ENCODE data around the gene DPP6. TPM values are rescaled to one million over a fixed set of nuclear protein-coding genes. Genes with fewer than 3 reads are reported as not detected.

DPP6 gene
- total and polyA plus RNA-seq, 9 of the 15 experiments (the other 6 are each of a cell fraction or from before 2014, with no cell fraction given) = not detected

GRCh38 chr7:154332811-154333580 lies 280.8 kb downstream of the DPP6 start:
- under 1% methylated on average over 15 of the region's 15 CpGs for WGBS (ENCODE audit: insufficient coverage, low coverage, missing lambda C conversion rate)
- H3K9me1 ChIP-seq (ENCODE audit: control insufficient read depth, insufficient read depth, low read length) = no peaks in the 10 kb centered on the region
- CTCF ChIA-PET (ENCODE audit: low intra/inter-chr PET ratio) = no interaction called here
- intact Hi-C loops (cut with micrococcal nuclease) = no loop called here
- H3K36me3 ChIP-seq (ENCODE audit: control insufficient read depth, insufficient read depth, low read length) = no peaks in the 10 kb centered on the region
- H3K4me1 ChIP-seq (replicated peaks in 1 of 2; ENCODE audit: control insufficient read depth in 2 of 2, insufficient read depth in 2 of 2, low read length in 2 of 2) = no peaks in the 10 kb centered on the region
- FAIRE-seq (no peak), DNase-seq (ENCODE audit: extremely low read depth in 1 of 4, low spot score in 3 of 4) (no peak), ATAC-seq (no peak)
- H4K20me1 ChIP-seq (replicated peaks; ENCODE audit: control insufficient read depth, insufficient read depth, low read length) = no peaks in the 10 kb centered on the region
- H3K27me3 ChIP-seq (ENCODE audit: control insufficient read depth in 2 of 2, insufficient read depth in 2 of 2, low read length in 2 of 2) = peaks cover 16 to 40% of the 10 kb centered on the region in 2 experiments
- no peak overlapping the region for H3K27ac ChIP-seq (ENCODE audit: extremely low read depth, low read depth, low read length)
- POLR2A ChIA-PET = no interaction called here
- no peak overlapping the region for H2AFZ ChIP-seq (ENCODE audit: low read depth, low read length)
- no peak overlapping the region for H3K4me2 ChIP-seq (ENCODE audit: insufficient read depth, low read length)
- H3K9me3 ChIP-seq (replicated peaks; ENCODE audit: control insufficient read depth, insufficient read depth, low read depth, low read length) = no peaks in the 10 kb centered on the region
- no peak overlapping the region for H3K4me3 ChIP-seq
- in situ Hi-C loops (cut with MboI) = no loop called here
- H3K79me2 ChIP-seq (ENCODE audit: control insufficient read depth, insufficient read depth, low read length) = no peaks in the 10 kb centered on the region
- no peak overlapping the region for H3K9ac ChIP-seq (ENCODE audit: insufficient read depth in 1 of 2, low read depth in 2 of 2, low read length in 2 of 2)
- BruUV-seq (replicated peaks) = no TSS peak
- no peak for TF ChIP-seq DLX4 (CRISPR knock-in tag; IDR thresholded peaks at IDR 0.05)
- TF ChIP-seq, protein P1, sequence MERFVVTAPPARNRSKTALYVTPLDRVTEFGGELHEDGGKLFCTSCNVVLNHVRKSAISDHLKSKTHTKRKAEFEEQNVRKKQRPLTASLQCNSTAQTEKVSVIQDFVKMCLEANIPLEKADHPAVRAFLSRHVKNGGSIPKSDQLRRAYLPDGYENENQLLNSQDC (CRISPR knock-in tag; IDR thresholded peaks at IDR 0.05) = no peak
- TF ChIP-seq, protein P2, sequence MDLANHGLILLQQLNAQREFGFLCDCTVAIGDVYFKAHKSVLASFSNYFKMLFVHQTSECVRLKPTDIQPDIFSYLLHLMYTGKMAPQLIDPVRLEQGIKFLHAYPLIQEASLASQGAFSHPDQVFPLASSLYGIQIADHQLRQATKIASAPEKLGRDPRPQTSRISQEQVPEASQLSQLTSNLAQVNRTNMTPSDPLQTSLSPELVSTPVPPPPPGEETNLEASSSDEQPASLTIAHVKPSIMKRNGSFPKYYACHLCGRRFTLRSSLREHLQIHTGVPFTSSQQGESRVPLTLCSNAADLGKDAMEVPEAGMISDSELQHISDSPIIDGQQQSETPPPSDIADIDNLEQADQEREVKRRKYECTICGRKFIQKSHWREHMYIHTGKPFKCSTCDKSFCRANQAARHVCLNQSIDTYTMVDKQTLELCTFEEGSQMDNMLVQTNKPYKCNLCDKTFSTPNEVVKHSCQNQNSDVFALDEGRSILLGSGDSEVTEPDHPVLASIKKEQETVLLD (IDR thresholded peaks at IDR 0.05) = no peak
- TF ChIP-seq, protein P3, sequence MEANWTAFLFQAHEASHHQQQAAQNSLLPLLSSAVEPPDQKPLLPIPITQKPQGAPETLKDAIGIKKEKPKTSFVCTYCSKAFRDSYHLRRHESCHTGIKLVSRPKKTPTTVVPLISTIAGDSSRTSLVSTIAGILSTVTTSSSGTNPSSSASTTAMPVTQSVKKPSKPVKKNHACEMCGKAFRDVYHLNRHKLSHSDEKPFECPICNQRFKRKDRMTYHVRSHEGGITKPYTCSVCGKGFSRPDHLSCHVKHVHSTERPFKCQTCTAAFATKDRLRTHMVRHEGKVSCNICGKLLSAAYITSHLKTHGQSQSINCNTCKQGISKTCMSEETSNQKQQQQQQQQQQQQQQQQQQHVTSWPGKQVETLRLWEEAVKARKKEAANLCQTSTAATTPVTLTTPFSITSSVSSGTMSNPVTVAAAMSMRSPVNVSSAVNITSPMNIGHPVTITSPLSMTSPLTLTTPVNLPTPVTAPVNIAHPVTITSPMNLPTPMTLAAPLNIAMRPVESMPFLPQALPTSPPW (CRISPR knock-in tag; IDR thresholded peaks at IDR 0.05) = no peak
- TF ChIP-seq FOXJ3 (CRISPR knock-in tag; IDR thresholded peaks at IDR 0.05) = no peak
- no peak for TF ChIP-seq ZNF408 (CRISPR knock-in tag; IDR thresholded peaks at IDR 0.05; ENCODE audit: low read depth)
- TF ChIP-seq ZBTB11 (CRISPR knock-in tag; IDR thresholded peaks at IDR 0.05) = no peak
- no peak for TF ChIP-seq TRIM24 (IDR thresholded peaks at IDR 0.05)
- TF ChIP-seq ZZZ3 (IDR thresholded peaks at IDR 0.05) = no peak
- TF ChIP-seq ZNF583 (CRISPR knock-in tag; IDR thresholded peaks at IDR 0.05) = no peak
- TF ChIP-seq THRAP3 (IDR thresholded peaks at IDR 0.05; ENCODE audit: borderline replicate concordance) = no peak
- no peak for TF ChIP-seq ZNF57 (CRISPR knock-in tag; IDR thresholded peaks at IDR 0.05)
- TF ChIP-seq GTF2E2 (tag; IDR thresholded peaks at IDR 0.05) = no peak
- no peak for TF ChIP-seq C11orf30 (IDR thresholded peaks at IDR 0.05; ENCODE audit: low read depth)
